ENCODE measurements around the gene FAM117B.

Gene FAM117B

DNA sequence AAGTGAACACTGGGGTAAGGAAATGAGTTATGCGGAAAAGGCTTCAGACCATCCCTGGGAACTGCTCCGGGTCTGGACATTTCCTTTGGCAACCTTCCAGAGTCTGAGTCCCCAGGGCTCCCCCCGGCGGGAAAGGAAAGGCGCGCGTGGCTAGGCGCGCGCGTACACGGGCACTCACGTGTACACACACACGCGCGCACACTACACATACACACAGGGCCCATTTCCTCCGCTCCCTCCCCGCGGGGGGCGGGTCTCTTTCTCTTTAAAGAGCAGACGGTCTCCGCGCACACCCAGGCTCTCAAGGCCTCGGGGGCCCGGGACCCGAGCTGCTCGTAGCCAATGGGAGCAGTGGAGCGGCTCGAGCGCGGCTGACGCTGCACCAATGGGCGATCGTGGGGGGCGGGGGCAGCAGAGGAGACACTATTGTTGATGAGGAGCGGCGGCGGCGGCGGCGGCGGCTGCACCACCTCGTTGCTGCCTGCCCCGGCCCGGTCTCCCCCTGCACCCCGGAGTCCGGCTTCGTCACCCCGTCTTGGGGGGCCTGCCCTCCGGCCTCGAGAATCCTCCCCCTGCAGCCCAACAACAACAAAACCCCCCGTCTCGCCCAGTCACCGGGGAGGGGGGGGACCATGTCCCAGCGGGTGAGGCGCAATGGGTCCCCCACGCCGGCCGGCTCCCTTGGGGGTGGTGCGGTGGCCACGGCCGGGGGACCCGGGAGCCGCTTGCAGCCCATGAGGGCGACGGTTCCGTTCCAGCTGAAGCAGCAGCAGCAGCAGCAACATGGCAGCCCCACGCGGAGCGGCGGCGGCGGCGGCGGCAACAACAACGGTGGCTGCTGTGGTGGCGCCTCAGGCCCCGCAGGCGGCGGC is at the start of gene FAM117B:
FAM117B (plus strand) TSS at position 414 of the 872 bp plus-strand sequence; CDS start at position 633, 219 bp downstream.
- DNase-seq (ENCODE audit: low read depth in 2 of 2), result peak; percentile 98

DNA sequence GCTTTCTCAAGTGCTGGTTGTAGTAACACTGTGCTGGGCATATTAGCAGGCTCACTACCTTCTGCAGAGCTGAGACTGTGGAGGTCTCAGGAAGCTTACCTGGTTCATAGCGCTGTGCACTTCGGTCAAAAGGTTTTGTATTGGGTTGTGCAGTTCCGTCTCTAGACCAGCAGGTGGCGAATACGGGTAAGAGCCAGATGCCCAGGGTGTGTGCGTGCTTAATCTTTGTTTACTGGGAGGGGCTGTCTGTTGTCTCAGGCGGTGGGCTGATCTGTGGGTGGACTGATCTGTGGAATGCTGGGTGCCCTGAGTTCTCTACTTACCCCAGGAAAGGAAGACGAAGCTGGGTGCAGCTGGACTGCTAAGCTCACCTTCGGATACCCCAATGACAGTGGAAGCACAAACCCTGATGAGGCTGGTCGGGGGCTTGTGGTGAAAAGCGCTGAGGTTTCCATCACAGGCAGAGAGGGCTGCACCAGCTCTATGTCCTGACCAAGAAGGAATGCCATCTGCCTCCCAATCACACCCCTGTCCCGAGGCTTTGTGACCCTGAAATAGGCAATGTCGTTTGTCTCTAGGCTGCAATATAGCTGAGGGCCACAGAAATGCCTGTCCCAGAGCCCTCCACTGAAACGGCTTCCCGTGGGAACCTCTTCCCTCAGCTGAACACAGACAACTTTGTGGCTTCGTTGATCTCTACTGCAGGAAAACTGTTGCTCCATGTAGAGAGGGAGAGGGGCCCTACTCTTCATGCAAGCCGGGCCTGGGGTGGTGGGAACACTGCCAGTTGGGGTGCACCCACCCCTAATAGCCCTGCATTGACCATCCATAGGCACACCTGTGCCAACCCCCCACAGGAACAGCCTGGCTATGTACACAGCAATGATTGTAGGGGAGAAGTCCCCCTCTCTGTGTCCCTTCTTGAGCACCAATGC is 45.9 kb upstream of the FAM117B start:
- DNase-seq (ENCODE audit: low read depth in 2 of 2), result peak; percentile 20 to 41

DNA sequence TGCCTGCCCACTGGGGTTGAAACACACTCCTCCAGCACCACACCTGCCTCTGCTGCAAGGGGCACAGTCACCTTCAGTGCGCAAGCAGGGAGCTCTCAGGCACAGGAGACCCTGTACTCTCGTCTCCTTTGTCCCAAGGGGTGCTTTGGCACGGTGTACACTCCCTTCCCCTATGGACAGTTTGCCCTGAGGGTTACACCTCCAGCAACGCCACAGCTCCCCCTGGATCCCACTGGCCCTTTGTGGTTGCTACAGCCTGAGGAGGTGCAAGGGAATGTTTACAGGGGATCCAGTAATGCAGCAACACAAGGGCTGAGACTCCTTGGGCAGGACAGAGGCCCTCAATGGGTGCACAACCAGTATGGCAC is 45.2 kb upstream of the FAM117B start:
- no peak for DNase-seq (ENCODE audit: low read depth in 2 of 2)

DNA sequence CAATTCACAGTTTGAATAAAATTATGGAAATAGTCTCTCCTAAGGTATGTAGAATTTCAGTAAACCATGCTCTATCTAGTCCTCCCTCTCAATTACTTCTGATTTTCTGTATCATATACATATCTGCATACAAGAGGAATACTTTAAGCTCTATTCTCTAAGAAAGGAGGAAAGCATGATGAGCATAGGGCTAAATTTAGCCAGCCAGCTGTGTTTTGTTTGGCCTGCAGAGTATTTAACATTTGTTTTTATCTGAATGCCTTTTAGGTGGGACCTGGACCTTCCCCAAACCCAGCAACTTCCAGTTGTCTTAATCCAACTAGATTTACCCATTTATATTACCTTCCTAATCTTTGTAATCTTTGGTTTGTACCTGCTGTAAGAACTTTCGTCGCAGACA is 42.2 kb upstream of the FAM117B start:
- DNase-seq (ENCODE audit: low read depth in 2 of 2), result no peak

DNA sequence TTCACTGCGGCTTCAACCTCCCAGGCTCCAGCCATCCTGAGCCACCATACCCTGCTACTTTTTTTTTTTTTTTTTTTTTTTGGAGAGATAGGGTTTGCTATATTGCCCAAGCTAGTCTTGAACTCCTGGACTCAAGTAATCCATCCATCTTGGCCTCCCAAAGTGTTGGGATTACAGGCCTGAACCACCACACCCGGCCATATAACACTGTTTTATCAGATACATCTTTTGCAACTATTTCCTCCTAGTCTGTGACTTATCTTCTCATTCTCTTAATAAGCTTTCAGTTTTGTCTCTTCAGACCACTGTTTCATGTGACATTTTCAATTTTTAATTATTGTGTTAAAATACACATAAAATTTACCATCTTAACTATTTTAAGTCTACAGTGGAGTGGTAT is 35.7 kb upstream of the FAM117B start:
- DNase-seq (ENCODE audit: low read depth in 2 of 2), result no peak

DNA sequence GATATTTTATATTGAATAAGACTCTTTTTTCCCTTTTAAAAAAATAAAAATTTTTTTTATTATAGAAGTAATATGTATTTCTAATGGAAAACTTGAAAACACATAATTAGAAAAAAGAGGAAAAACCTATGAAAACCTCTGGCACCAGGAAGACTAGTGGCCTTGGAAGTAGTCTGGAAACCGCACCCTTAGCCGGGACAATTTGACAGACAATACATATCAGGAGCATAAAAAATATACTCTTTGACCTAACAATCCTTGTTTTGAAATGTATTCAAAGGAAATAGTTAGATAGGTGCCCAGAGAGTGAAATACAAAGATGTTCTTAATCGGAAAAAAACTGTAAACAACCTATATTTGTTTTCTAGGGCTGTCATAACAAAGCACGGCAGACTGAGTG is 34.9 kb upstream of the FAM117B start:
- DNase-seq (ENCODE audit: low read depth in 2 of 2), result no peak

DNA sequence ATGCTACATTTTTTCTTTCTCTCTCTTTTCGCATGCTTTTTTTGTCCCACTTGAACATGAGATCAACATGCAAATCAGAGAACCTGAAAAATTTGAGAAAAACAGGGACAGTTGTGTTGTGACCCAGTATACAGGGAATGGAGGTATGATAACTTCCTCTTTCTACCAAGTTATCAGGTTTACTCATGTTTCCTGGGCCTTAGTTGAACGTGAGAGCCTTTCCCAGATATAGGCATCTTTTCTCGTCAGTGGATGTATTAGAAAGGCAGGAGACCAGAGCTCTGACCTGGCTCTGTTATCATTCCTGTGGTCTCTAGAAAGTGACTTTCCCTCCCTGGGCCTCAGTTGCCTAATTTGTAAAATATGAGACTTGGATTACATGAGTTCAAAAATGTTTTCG is 30.1 kb upstream of the FAM117B start:
- DNase-seq (ENCODE audit: low read depth in 2 of 2), result no peak

DNA sequence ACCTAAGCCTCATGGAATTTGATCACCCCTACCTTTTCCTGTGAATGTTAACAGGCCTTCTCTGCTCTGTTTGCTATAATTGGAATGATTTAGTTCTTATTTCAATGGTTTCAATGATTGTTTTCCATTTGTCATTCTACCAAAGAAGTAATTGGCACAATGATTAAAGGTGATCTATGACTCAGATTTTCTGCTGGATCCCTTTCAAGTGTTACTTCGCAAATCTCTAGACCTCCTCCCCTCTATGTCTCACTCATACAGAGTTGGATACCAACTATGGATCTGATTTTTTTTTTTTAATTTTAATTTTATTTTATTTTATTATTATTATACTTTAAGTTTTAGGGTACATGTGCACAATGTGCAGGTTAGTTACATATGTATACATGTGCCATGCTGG is 29.6 kb upstream of the FAM117B start:
- no peak for DNase-seq (ENCODE audit: low read depth in 2 of 2)

DNA sequence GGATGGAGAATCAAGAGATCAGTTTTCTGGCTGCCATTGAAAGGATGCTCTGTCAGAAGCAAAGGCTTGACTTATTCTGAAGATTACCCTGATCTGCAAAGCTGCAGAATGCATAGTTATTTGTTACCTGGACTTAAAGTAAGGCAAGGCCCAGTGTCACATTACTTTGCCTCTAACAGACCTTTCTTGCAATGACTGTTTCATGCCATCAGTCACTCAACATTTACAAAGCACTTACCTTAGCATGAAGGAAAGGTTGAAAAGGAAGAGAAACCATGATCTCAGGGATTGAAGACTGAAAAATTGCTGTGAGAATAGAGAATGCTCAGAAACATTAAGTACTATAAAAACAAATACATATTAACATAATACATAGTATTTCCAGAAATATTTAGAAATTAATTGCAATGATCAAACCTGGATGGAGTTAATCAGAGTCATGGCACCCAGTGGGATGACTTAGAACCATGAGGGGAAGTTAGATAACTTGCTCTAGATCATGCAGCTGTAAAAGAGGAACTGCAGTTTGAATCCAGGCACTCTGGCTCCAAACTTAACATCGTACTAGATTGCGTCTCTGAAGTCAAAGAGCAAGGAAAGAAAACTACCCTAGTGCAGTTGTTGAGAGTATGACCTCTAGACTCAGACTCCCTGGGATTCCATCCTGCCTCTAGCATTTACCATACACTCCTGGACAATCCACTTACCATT is 26.5 kb upstream of the FAM117B start:
- no peak for DNase-seq (ENCODE audit: low read depth in 2 of 2)

DNA sequence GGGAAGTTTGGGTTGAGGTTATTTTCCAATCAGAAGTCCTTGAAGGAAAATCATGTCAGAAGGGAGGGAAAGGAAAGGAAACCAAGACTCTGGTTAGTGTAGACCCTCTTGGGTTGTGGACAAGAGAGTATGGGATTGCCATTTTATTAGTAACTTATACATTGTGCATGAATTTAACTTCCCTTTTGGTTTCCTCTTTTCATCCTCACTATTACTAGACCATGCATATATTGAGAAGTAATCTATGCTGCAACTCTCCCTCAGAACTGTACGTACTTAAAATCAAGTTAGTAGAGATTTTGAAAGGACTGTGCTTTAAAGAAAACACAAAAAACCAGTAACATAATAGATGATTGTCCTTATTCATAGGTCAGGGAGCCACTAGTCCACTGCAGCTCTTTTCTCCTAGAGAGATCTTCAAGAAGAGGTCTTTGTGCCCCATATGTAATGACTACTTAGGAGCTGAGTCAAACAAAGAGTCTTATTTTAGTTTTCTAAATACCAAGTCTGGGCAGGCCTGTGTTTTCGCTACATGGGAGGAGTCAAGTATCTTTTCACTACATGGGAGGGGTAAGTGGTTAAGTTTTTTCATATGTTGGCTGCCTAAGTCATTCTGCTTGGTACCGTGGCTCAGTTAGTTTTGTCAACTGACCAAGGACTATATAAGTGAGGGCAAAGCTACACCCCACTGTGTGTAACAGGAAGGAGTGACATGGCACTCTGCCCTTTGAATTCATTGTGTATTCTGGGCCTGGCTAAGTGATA is 25.2 kb upstream of the FAM117B start:
- no peak for DNase-seq (ENCODE audit: low read depth in 2 of 2)

DNA sequence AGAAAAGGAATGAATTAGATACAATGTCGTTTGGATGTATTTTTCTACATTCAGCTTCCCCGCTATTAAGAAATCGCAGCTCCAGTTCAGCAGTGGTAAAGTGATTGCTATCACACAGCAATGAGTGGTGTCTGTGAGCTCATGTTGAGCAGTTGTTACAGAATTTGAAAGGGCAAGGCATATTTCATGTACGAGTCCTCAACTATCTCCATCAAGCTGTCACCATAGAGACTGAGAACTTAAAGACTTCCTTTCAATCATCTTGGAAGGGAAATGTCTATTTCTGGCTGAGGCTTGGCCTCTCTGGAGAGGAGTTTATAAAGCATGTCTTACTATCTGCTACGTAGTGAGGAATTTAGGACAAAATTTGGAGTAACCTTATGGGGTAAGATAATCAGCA is 24.4 kb upstream of the FAM117B start:
- DNase-seq (ENCODE audit: low read depth in 2 of 2), result no peak

DNA sequence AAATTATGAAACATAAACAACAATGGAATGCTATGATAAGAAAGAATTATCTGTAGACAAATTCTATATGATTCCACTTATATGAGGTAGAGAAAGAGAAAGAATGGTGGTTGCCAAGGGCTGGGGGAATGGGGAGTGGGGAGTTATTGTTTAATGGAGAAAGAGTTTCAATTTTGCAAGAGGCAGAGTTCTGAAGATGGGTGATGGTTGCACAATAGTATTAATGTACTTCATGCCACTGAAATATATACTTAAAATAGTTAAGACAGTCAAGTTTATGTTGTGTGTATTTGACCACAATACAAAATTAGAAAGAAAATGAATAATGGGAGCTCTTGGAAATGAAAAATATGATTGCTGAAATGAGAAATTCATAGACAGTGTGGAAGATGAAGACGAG is 22.6 kb upstream of the FAM117B start:
- no peak for DNase-seq (ENCODE audit: low read depth in 2 of 2)

DNA sequence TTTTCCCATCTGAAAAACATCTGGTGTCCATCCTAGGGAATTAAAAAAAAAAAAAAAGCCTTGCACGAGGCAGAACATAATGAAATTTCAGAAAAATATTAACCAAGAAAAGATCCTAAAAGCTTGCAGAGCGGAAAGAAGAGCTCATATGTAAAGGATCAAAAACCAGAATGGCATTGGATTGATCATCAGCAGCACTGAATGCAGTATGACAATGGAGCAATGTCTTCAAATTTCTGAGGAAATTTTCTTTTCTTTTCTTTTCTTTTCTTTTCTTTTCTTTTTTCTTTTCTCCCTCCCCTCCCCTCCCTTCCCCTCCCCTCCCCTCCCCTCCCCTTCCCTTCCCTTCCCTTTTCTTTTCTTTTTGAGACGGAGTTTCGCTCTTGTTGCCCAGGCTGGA is 21.3 kb upstream of the FAM117B start:
- DNase-seq (ENCODE audit: low read depth in 2 of 2), result no peak

DNA sequence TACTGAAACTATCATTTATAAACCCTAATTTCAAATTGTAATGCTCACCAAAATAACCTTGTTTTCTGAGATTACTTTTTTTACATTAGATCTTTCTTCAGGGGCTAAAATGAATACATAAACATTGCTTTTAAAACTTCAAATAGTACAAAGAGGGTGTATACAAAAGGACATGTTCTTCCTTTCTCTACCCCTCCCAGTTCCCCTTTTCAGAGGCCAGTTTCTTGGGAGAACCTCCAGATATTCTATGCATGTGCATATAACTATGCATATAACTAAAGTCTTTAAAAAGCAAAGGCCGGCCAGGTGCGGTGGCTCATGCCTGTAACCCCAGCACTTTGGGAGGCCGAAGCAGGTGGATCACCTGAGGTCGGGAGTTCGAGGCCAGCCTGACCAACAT is 10.6 kb upstream of the FAM117B start:
- no peak for DNase-seq (ENCODE audit: low read depth in 2 of 2)

DNA sequence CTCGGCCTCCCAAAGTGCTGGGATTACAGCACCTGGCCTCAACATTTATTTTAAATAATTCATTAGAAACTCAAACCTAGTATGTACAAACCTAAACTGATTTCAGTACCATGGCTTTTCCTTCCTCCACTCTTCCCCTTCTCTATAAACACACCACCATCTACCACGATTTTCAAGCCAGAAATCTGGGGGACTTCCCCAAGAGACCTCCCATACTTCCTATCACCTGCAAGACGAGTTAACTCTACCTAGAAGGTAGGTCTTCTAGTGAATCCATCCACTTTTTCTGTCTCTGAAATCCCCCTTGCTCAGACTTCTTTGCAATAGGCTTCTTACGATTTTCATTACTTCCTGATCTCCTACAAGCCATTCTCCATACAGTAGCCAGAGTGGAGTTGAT is 7.7 kb upstream of the FAM117B start:
- no peak for DNase-seq (ENCODE audit: low read depth in 2 of 2)

DNA sequence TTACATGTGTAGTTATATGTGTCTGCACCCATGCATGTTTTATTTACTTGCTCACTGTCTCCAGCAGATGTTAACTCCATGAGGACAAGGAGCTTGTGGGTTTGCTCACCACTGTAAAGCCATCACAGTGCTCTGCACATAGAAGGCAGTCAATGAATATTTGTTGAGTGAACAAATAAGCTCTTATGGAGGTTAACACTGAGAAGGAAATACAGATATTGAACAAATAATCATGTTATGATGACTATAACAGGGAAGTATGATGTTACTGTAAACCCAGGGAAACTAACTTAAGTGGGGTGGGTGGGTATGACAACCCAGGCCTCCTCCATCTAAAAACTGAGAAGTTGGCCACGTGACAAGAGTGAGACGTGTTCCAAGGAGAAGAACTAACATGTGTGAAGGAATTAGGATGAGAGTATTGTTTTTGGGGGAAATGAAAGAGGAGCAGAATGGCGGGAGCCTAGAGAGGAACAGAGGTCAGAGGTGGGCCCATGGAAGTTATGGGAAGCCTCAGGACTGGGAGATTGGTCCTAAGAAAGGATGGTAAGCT is 6.0 kb upstream of the FAM117B start:
- DNase-seq (ENCODE audit: low read depth in 2 of 2), result no peak

DNA sequence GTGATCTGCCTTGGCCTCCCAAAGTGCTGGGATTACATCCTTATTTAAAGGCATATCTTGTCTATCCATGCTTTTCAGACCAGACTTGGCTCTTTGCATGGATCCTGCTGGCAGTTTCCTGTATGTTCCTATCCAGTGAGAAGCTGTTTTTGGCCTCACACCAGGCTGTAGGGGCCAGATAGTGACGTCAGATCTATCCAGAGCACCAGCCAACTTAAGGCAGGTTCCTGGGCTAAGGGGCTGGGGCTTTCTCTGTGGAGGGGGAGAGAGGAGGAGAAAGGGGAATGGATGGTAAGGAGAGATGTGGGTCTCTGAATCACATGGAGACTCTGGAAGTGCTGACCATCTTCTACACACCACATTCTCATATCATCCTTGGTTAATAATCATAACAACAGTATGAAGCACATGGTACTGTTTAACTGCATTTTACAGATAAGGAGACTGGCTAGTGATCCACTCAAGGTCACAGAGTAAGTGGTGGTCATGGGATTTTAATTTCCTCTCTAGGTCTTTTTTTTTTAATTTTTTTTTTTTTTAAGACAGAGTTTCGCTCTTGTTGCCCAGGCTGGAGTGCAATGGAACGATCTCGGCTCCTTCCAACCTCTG is 2.0 kb upstream of the FAM117B start:
- no peak for DNase-seq (ENCODE audit: low read depth in 2 of 2)

DNA sequence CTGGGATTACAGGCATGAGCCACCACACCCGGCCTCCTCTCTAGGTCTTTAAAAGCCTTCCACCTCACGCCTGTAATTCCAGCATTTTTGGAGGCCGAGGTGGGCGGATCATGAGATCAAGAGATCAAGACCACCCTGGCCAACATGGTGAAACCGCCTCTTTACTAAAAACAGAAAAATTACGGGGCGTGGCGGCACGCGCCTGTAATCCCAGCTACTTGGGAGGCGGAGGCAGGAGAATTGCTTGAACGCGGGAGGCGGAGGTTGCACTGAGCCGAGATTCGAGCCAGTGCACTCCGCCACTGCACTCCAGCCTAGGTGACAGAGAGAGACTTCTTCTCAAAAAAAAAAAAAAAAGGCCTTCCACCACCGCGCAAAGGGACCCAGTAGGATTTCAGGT is 1.3 kb upstream of the FAM117B start:
- DNase-seq (ENCODE audit: low read depth in 2 of 2), result no peak

DNA sequence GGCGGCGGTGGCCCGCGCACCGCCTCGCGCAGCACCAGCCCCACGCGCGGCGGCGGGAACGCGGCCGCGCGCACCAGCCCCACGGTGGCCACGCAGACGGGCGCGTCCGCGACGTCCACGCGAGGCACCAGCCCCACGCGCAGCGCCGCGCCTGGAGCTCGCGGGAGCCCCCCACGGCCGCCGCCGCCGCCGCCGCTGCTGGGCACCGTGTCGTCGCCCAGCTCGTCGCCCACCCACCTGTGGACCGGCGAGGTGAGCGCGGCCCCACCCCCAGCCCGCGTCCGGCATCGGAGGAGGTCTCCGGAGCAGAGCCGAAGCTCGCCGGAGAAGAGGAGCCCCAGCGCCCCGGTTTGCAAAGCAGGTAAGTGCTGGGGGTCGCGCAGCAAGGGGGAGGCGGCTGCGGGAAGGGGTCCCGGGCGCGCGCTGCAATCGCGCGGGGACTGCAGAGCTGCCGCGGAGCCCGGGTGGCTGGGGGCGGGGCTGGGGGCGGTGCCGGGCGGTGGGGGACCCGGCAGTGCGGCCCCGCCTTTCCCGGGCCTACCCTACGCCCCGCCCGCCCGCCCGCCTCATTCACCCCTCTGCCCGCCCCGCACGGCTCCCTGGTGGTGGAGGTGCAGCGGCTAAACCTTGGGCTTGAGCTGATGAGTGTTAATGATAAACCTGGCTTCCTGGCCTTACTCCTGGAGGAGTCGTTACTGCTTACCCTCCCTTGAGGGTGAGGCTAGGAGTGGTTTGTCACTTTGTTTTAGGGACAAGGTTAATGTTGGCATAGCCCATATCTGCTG is 851 bp downstream of the FAM117B start:
- peak; percentile 67 to 69 for DNase-seq (ENCODE audit: low read depth in 2 of 2)

DNA sequence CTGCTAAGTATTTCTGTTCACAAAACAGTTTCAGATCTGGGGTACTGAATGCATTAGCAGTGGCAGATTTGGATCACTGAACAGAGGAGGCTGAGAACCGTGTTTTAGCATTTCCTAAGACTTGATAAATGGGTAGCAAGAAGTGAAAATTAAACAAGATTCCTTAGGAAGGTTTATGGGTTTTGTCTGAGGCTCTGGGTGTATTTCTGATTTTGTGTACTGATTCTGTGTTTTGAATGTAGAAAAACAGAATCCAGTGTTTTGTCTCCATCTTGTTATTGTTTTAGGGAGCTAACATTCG is 1.4 kb downstream of the FAM117B start:
- no peak for DNase-seq (ENCODE audit: low read depth in 2 of 2)
